CD4-positive, alpha-beta T cell treated with Interleukin-17A for 4 hours (primary cell): ENCODE results near the gene KNCN.

Source experiments
- DNase-seq: peaks from one replicate; pipeline ENCODE4 v3.0.0-alpha.2; 2020; ENCODE audit warnings: mixed read lengths

The KNCN gene

GRCh38 chr1:46539972-46540371 is 11.5 kb downstream of the KNCN start:
- DNase-seq, result no peak

- DNase-seq, result no peak
Observed at GRCh38 chr1:46538147-46538546, 13.3 kb downstream of the KNCN start.

GRCh38 chr1:46537651-46538050 is 13.8 kb downstream of the KNCN start:
- DNase-seq, result no peak

- DNase-seq, result no peak
Observed at GRCh38 chr1:46536527-46536926, 14.9 kb downstream of the KNCN start.

- peak; percentile 15 for DNase-seq
Observed at GRCh38 chr1:46535063-46535462, 16.4 kb downstream of the KNCN start.

GRCh38 chr1:46533179-46533864 is 18.1 kb downstream of the KNCN start:
- DNase-seq, result peak; percentile 58

- DNase-seq, result peak; percentile 77
Observed at GRCh38 chr1:46532498-46533178, 18.8 kb downstream of the KNCN start.

- DNase-seq, result no peak
Observed at GRCh38 chr1:46532095-46532494, 19.4 kb downstream of the KNCN start.

GRCh38 chr1:46530791-46531409 is 20.5 kb downstream of the KNCN start:
- no peak for DNase-seq

- no peak for DNase-seq
Observed at GRCh38 chr1:46530311-46530710, 21.1 kb downstream of the KNCN start.

GRCh38 chr1:46529031-46529630 is 22.3 kb downstream of the KNCN start:
- DNase-seq, result no peak

GRCh38 chr1:46528297-46528955 is 23.0 kb downstream of the KNCN start:
- DNase-seq, result no peak

GRCh38 chr1:46527474-46528296 is 23.8 kb downstream of the KNCN start:
- peak; percentile 77 for DNase-seq

GRCh38 chr1:46526691-46527291 is 24.7 kb downstream of the KNCN start:
- DNase-seq, result no peak

- DNase-seq, result no peak
Observed at GRCh38 chr1:46526013-46526690, 25.3 kb downstream of the KNCN start.

GRCh38 chr1:46525253-46525983 is 26.0 kb downstream of the KNCN start:
- DNase-seq, result no peak

GRCh38 chr1:46524843-46525242 is 26.6 kb downstream of the KNCN start:
- no peak for DNase-seq

GRCh38 chr1:46523496-46524353 is 27.7 kb downstream of the KNCN start:
- DNase-seq, result no peak

- DNase-seq, result no peak
Observed at GRCh38 chr1:46522969-46523320, 28.5 kb downstream of the KNCN start.
